Amniotic epithelial cell (primary cell): ENCODE results near the gene HSPA6.
"Not testable (repeated sequence)": the region's sequence is repeated elsewhere in the genome, so short reads cannot be mapped to it uniquely, and the experiment has no call there.

Experiments
- DNase-seq: peaks from one replicate; pipeline ENCODE4 v3.0.0-alpha.2; 2010; ENCODE audit warnings: low read depth

HSPA6 gene

GRCh38 chr1:161560960-161561715 is 36.8 kb downstream of the HSPA6 start:
- DNase-seq, result peak; percentile 10

GRCh38 chr1:161562441-161562840 is 38.1 kb downstream of the HSPA6 start:
- DNase-seq, result not testable (repeated sequence)

- not testable (repeated sequence) for DNase-seq
These were observed 39.2 kb downstream of the HSPA6 start for GRCh38 chr1:161563522-161563921.

GRCh38 chr1:161566602-161566960 is 42.2 kb downstream of the HSPA6 start:
- DNase-seq, result not testable (repeated sequence)

GRCh38 chr1:161571703-161572102 is 47.4 kb downstream of the HSPA6 start:
- not testable (repeated sequence) for DNase-seq
